Ishikawa (cell line): ENCODE data around the gene MYPOP.

ENCODE experiments used
- CREB1 ChIP-seq: IDR thresholded peaks from 2 replicates; pipeline ENCODE4 v1.6.1; 2012; ENCODE audit warnings: low read depth
- FOXM1 ChIP-seq: IDR thresholded peaks from 2 replicates; pipeline ENCODE4 v1.6.1; 2012; ENCODE audit warnings: low read depth, borderline replicate concordance
- RAD21 ChIP-seq: IDR thresholded peaks from 2 replicates; pipeline ENCODE4 v1.6.1; 2012; ENCODE audit warnings: low read depth
- TCF12 ChIP-seq: IDR thresholded peaks from 2 replicates; pipeline ENCODE4 v1.6.1; 2012; ENCODE audit warnings: low read depth
- TF ChIP-seq, protein P1 (sequence below): IDR thresholded peaks from 2 replicates; pipeline ENCODE4 v1.6.1; 2012

DNA sequence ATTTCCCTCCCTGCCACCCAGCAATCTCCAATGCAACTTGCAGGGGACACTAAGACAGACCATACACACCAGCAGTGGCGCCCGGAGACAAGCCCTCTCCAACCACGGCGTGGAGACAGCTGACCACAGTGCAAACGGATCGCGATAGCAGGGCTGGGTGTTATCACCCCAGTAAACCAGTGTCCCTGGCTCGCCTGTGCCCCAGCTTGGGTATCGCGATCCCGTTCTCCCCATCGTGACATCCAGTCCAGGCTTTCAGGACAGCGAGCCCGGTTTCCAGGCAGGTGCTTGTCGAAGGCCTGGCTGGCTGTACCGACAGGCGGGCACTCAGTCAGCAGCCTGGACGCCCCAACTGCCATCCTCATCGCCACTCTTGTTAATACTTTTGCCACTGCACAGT lies 32.9 kb upstream of the MYPOP start:
- no peak for TF ChIP-seq RAD21
- TF ChIP-seq CREB1 = no peak
- no peak for TF ChIP-seq FOXM1
- TF ChIP-seq, protein P1, sequence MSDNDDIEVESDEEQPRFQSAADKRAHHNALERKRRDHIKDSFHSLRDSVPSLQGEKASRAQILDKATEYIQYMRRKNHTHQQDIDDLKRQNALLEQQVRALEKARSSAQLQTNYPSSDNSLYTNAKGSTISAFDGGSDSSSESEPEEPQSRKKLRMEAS = no peak
- TF ChIP-seq TCF12 = no peak
